H9 (cell line): ENCODE measurements around the gene C10orf71. TPM values are rescaled to one million over a fixed set of nuclear protein-coding genes. Genes with fewer than 3 reads are reported as not detected.

Experiments used
- DNase-seq: peaks from one replicate; pipeline ENCODE4 v3.0.0-alpha.2; 2017
- H2AFZ ChIP-seq: one replicate; pipeline ENCODE4 v1.6.1; 2013; ENCODE audit warnings: mild to moderate bottlenecking, low read length, control low read depth, moderate library complexity
- H2AK5ac ChIP-seq: 2 replicates; pipeline ENCODE4 v1.6.1; 2013; ENCODE audit warnings: low read length, control low read depth, mixed read lengths; ENCODE audit not compliant: insufficient read length
- H2BK120ac ChIP-seq: one replicate; pipeline ENCODE4 v1.6.1; 2013; ENCODE audit warnings: low read depth, mild to moderate bottlenecking, low read length, control low read depth, inconsistent platforms; ENCODE audit not compliant: poor library complexity, severe bottlenecking
- H2BK12ac ChIP-seq: 2 replicates; pipeline ENCODE4 v1.6.1; 2013; ENCODE audit warnings: low read length, control low read depth, mixed read lengths, low read depth; ENCODE audit not compliant: insufficient read length
- H2BK15ac ChIP-seq: 2 replicates; pipeline ENCODE4 v1.6.1; 2013; ENCODE audit warnings: low read depth, low read length, control low read depth
- H2BK20ac ChIP-seq: one replicate; pipeline ENCODE4 v1.6.1; 2013; ENCODE audit warnings: low read depth, mild to moderate bottlenecking, low read length, control low read depth, inconsistent platforms; ENCODE audit not compliant: poor library complexity, severe bottlenecking
- H2BK5ac ChIP-seq: 2 replicates; pipeline ENCODE4 v1.6.1; 2013; ENCODE audit warnings: low read length, control low read depth, mixed read lengths; ENCODE audit not compliant: insufficient read length
- H3K14ac ChIP-seq: 2 replicates; pipeline ENCODE4 v1.6.1; 2013; ENCODE audit warnings: low read length, control low read depth; ENCODE audit not compliant: insufficient read depth
- H3K18ac ChIP-seq: 2 replicates; pipeline ENCODE4 v1.6.1; 2013; ENCODE audit warnings: low read depth, mild to moderate bottlenecking, mixed read lengths, low read length, control low read depth; ENCODE audit not compliant: insufficient read length
- H3K23ac ChIP-seq: 2 replicates; pipeline ENCODE4 v1.6.1; 2013; ENCODE audit warnings: low read length, control low read depth, mixed read lengths, low read depth; ENCODE audit not compliant: insufficient read length
- H3K23me2 ChIP-seq: 2 replicates; pipeline ENCODE4 v1.6.1; 2013; ENCODE audit warnings: low read depth, mild to moderate bottlenecking, mixed read lengths, low read length, control low read depth; ENCODE audit not compliant: insufficient read length, poor library complexity, severe bottlenecking
- H3K27ac ChIP-seq: 2 replicates; pipeline ENCODE4 v1.5.1; 2013; ENCODE audit warnings: low read length, control low read depth, mixed read lengths, low read depth; ENCODE audit not compliant: insufficient read length
- H3K27me3 ChIP-seq: 2 replicates; pipeline ENCODE4 v1.6.1; 2013; ENCODE audit warnings: low read length, control low read depth, inconsistent platforms; ENCODE audit not compliant: insufficient read depth
- H3K4ac ChIP-seq: 2 replicates; pipeline ENCODE4 v1.6.1; 2013; ENCODE audit warnings: low read depth, mild to moderate bottlenecking, control low read depth, inconsistent platforms, low read length, moderate library complexity
- H3K4me1 ChIP-seq: 2 replicates; pipeline ENCODE4 v1.6.1; 2013; ENCODE audit warnings: low read length, control low read depth, inconsistent platforms; ENCODE audit not compliant: insufficient read depth
- H3K4me2 ChIP-seq: 2 replicates; pipeline ENCODE4 v1.6.1; 2013; ENCODE audit warnings: low read length, control low read depth, mixed read lengths; ENCODE audit not compliant: insufficient read length, insufficient read depth
- H3K56ac ChIP-seq: 2 replicates; pipeline ENCODE4 v1.6.1; 2013; ENCODE audit warnings: low read depth, mild to moderate bottlenecking, mixed read lengths, low read length, control low read depth; ENCODE audit not compliant: insufficient read length
- H3K79me1 ChIP-seq: 2 replicates; pipeline ENCODE4 v1.6.1; 2013; ENCODE audit warnings: low read depth, mild to moderate bottlenecking, moderate library complexity, low read length, control low read depth, inconsistent platforms; ENCODE audit not compliant: insufficient read depth, poor library complexity, severe bottlenecking
- H3K79me2 ChIP-seq: 2 replicates; pipeline ENCODE4 v1.6.1; 2013; ENCODE audit warnings: low read length, control low read depth, inconsistent platforms; ENCODE audit not compliant: insufficient read depth
- H3K9ac ChIP-seq: 2 replicates; pipeline ENCODE4 v1.6.1; 2013; ENCODE audit warnings: low read length, control low read depth, mixed read lengths; ENCODE audit not compliant: insufficient read length; ENCODE audit errors: extremely low read depth
- H3K9me3 ChIP-seq: one replicate; pipeline ENCODE4 v1.6.1; 2013; ENCODE audit warnings: low read depth, low read length, inconsistent platforms; ENCODE audit not compliant: control insufficient read depth
- H3T11ph ChIP-seq: one replicate; pipeline ENCODE4 v1.6.1; 2013; ENCODE audit warnings: mild to moderate bottlenecking, low read length, control low read depth, inconsistent platforms
- H4K20me1 ChIP-seq: one replicate; pipeline ENCODE4 v1.6.1; 2013; ENCODE audit not compliant: control insufficient read depth, insufficient read length, insufficient read depth
- H4K5ac ChIP-seq: 2 replicates; pipeline ENCODE4 v1.6.1; 2013; ENCODE audit warnings: low read depth, mild to moderate bottlenecking, mixed read lengths, low read length, control low read depth; ENCODE audit not compliant: insufficient read length
- H4K8ac ChIP-seq: replicated peaks from 2 replicates; pipeline ENCODE4 v1.6.1; 2013; ENCODE audit warnings: low read length, control low read depth, mixed read lengths, low read depth; ENCODE audit not compliant: insufficient read length
- H4K91ac ChIP-seq: 2 replicates; pipeline ENCODE4 v1.6.1; 2013; ENCODE audit warnings: low read depth, mild to moderate bottlenecking, moderate library complexity, mixed read lengths, low read length, control low read depth; ENCODE audit not compliant: insufficient read length
- H3K27ac Mint-ChIP-seq, 3 experiments: 2 replicates in 2 of 3; 3 replicates in 1 of 3; pipeline ENCODE4 v1.8.0; 2020 to 2021; ENCODE audit warnings: mixed read lengths in 3 of 3, mild to moderate bottlenecking in 1 of 3, moderate library complexity in 1 of 3
- H3K27me3 Mint-ChIP-seq: 2 replicates; pipeline ENCODE4 v1.8.0; 2021; ENCODE audit warnings: low read depth, mild to moderate bottlenecking, moderate library complexity, mixed read lengths
- H3K36me3 Mint-ChIP-seq, 3 experiments: 2 replicates in 2 of 3; 3 replicates in 1 of 3; pipeline ENCODE4 v1.8.0; 2020 to 2021; ENCODE audit warnings: low read depth in 3 of 3, mixed read lengths in 3 of 3; ENCODE audit not compliant: insufficient read depth in 1 of 3
- H3K4me1 Mint-ChIP-seq, 2 experiments: 2 replicates each; pipeline ENCODE4 v1.8.0; 2020; ENCODE audit warnings: mixed read lengths in 2 of 2
- H3K4me3 Mint-ChIP-seq, 2 experiments: 2 replicates in 1 of 2; 3 replicates in 1 of 2; pipeline ENCODE4 v1.8.0; 2020 to 2021; ENCODE audit warnings: mild to moderate bottlenecking in 2 of 2, mixed read lengths in 2 of 2, moderate library complexity in 1 of 2
- H3K9me3 Mint-ChIP-seq, 2 experiments: 2 replicates in 1 of 2; 3 replicates in 1 of 2; pipeline ENCODE4 v1.8.0; 2020; ENCODE audit warnings: mild to moderate bottlenecking in 2 of 2, mixed read lengths in 2 of 2, moderate library complexity in 1 of 2
- WGBS: extraction: QIAGEN DNeasy Blood & Tissue Kit; methylation state at CpG from one replicate; pipeline ENCODE4 v1.1.7; 2013; ENCODE audit warnings: missing lambda C conversion rate, low lambda C conversion rate, mixed read lengths; ENCODE audit not compliant: insufficient read length; ENCODE audit errors: extremely low coverage; 5-methylcytosine and 5-hydroxymethylcytosine counted together
- total RNA-seq: library from RNA; stranded (reverse); gene quantifications from 2 replicates; pipeline ENCODE4 v1.2.1, GENCODE V29; 2021
- TF ChIP-seq, protein P1 (sequence below): fragments of 200-600 bp; sonication (generic); conservative IDR thresholded peaks from 3 replicates; pipeline ENCODE4 v1.8.0; 2021; ENCODE audit warnings: antibody characterized with exemption, mild to moderate bottlenecking

The C10orf71 gene
- total RNA-seq, 1 experiment from 2014 or later, result not detected

DNA sequence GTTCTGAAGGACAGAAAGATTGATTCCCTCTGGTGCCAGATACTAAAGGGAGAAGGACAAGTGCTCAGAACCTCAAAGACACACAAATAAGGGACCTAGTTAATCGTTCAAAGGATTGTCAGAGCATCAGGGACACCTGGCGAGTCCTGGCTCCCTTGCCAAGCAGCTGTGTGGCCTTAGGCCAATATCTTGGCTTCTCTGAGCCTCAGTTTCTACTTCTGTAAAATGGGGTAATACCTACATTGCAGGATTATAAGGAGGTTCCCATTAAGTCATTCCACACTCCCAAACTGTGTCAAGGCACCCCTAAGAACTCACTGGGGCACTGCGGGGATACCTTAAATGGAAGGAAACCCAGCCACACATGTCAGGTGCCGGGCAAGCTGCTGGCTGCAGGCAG, 67.5 kb downstream of the C10orf71 start:
- H3K4me2 ChIP-seq, result no peak overlapping the region
- no peaks in the 10 kb centered on the region for H3K9me3 ChIP-seq
- no peak for DNase-seq
- H3K56ac ChIP-seq, result no peak overlapping the region
- H3K4ac ChIP-seq, result no peak overlapping the region
- no peak overlapping the region for H3K27ac Mint-ChIP-seq
- no peaks in the 10 kb centered on the region for H3K4me1 ChIP-seq
- no peak overlapping the region for H4K8ac ChIP-seq
- no peak overlapping the region for H3K27ac ChIP-seq
- H2AFZ ChIP-seq, result no peak overlapping the region
- H3K4me3 Mint-ChIP-seq, result no peak overlapping the region
- H3K9ac ChIP-seq, result no peak overlapping the region
- no peak overlapping the region for H2BK12ac ChIP-seq
- H3K9me3 Mint-ChIP-seq, result no peaks in the 10 kb centered on the region; a peak in 1 of 5 replicates
- no peaks in the 10 kb centered on the region for H3K36me3 Mint-ChIP-seq
- H2BK5ac ChIP-seq, result no peak overlapping the region
- H2BK20ac ChIP-seq, result no peak overlapping the region
- no peaks in the 10 kb centered on the region for H3K23me2 ChIP-seq
- no CpG with 5 or more reads among the region's 4 CpGs for WGBS
- H3K27me3 ChIP-seq, result no peaks in the 10 kb centered on the region
- TF ChIP-seq, protein P1, sequence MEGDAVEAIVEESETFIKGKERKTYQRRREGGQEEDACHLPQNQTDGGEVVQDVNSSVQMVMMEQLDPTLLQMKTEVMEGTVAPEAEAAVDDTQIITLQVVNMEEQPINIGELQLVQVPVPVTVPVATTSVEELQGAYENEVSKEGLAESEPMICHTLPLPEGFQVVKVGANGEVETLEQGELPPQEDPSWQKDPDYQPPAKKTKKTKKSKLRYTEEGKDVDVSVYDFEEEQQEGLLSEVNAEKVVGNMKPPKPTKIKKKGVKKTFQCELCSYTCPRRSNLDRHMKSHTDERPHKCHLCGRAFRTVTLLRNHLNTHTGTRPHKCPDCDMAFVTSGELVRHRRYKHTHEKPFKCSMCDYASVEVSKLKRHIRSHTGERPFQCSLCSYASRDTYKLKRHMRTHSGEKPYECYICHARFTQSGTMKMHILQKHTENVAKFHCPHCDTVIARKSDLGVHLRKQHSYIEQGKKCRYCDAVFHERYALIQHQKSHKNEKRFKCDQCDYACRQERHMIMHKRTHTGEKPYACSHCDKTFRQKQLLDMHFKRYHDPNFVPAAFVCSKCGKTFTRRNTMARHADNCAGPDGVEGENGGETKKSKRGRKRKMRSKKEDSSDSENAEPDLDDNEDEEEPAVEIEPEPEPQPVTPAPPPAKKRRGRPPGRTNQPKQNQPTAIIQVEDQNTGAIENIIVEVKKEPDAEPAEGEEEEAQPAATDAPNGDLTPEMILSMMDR, result no peak
- no peak overlapping the region for H4K91ac ChIP-seq
- no peak overlapping the region for H3K18ac ChIP-seq
- no peak overlapping the region for H2BK15ac ChIP-seq
- no peaks in the 10 kb centered on the region for H3K79me2 ChIP-seq
- H2BK120ac ChIP-seq, result no peak overlapping the region
- H4K20me1 ChIP-seq, result no peaks in the 10 kb centered on the region
- H3T11ph ChIP-seq, result no peak overlapping the region
- peaks cover 10 to 11% of the 10 kb centered on the region in 2 experiments for H3K4me1 Mint-ChIP-seq
- no peak overlapping the region for H2AK5ac ChIP-seq
- no peak overlapping the region for H3K14ac ChIP-seq
- no peak overlapping the region for H4K5ac ChIP-seq
- no peaks in the 10 kb centered on the region for H3K79me1 ChIP-seq
- no peak overlapping the region for H3K23ac ChIP-seq
- peaks cover 4% of the 10 kb centered on the region for H3K27me3 Mint-ChIP-seq
